NCI-H446 treated with DMSO at 0.1 percent for 48 hours (cell line): Measurements from ENCODE around the gene RPL37A.

Source experiments
- DNase-seq: peaks from one replicate; lab custom pipeline; 2025; lab: John Stamatoyannopoulos, UW

RPL37A gene

GRCh38 chr2:216548901-216549331 is 50.3 kb downstream of the RPL37A start:
- DNase-seq: peak; percentile 79

GRCh38 chr2:216549926-216550690 is 51.5 kb downstream of the RPL37A start:
- DNase-seq: no peak

GRCh38 chr2:216551234-216552068 is 52.8 kb downstream of the RPL37A start:
- no peak for DNase-seq

- DNase-seq: no peak
These were observed 54.4 kb downstream of the RPL37A start for GRCh38 chr2:216553093-216553478.
